H1 (cell line): Measurements from ENCODE around the gene CDH10. TPM values are rescaled to one million over a fixed set of nuclear protein-coding genes. Genes with fewer than 3 reads are reported as not detected.

Experiments used
- CHD7 ChIP-seq: fragments of 300-600 bp; sonication (generic); IDR thresholded peaks from 2 replicates; pipeline ENCODE4 v1.7.1; 2012; ENCODE audit warnings: low read length, moderate library complexity, mild to moderate bottlenecking, inconsistent platforms; ENCODE audit not compliant: insufficient replicate concordance
- polyA plus RNA-seq, 7 experiments: library from polyadenylated mRNA; depleted of rRNA in 3 of 7; stranded (reverse) in 5 of 7; unstranded in 2 of 7; fragments of >200 nt in 5 of 7; fragments of 200-250 nt in 2 of 7; gene quantifications; 1 replicate in 5 of 7; 2 replicates in 1 of 7; 4 replicates in 1 of 7; pipeline versions ENCODE4 v1.2.1 to v1.2.3, GENCODE V29; 2011 to 2013; ENCODE audit warnings: missing spikeins in 2 of 7, mixed read lengths in 2 of 7
- total RNA-seq: library from RNA; stranded (reverse); fragmentation: NEBNext Ultra II Directional; extraction: Animal tissue kit (Norgen Biotek cat#: 25700); gene quantifications from 2 replicates; pipeline ENCODE4 v1.2.1, GENCODE V29; 2021

Gene CDH10
- total and polyA plus RNA-seq, 2 of the 8 experiments (the other 6 are each of a cell fraction or from before 2014, with no cell fraction given): 0.11 TPM; not detected in 1

GRCh38 chr5:24477958-24478357 lies 166.8 kb downstream of the CDH10 start (continued):
- TF ChIP-seq CHD7: no peak
- TF ChIP-seq, all 59 proteins: peak for 1
